Kidney glomerular epithelial cell (primary cell): ENCODE results near the gene DSCAML1.

Experiments used
- DNase-seq: peaks from one replicate; lab custom pipeline; 2025; lab: John Stamatoyannopoulos, UW

The DSCAML1 gene

DNA sequence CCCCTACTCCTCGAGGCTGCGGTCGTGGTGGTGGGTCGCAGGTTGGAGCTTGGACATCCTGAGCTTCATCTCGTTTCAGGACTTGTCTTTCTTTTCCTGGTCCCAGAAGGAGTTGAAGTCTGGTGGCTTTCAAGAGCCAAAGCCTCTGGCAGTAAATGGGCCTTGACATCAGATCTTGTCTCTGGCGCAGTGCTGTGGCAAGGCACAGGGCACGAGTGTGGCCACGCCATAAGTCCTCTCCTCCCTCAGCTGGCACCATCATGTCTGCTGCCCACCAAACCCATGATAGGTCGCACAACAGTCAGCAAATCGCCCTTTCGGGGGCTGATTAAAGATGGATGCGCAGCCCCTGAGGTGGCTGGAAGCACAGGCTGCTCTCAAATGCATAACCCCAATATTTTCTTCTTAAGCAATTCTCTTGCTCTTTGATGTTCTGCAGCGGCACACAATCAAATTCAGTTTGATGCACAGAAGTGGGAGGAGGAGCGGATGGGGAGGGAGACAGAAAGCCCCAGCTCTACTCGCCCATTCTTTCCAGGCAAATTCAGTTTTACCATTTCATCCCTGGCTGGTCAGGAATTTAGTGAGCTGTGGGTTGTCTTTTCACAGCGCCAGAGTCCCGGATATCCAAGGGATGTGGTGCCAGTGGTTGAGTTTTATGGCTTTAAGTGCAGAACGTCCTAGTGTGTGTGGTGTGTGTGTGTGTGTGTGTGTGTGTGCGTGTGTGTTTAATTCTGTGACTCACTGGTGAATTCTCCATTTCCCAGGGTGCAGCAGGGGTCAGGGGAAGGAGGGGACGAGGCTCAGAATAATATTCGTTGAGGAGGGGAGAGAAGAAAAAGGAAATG, 162.0 kb downstream of the DSCAML1 start:
- peak; percentile 73 for DNase-seq

- DNase-seq: no peak
These were observed 162.8 kb downstream of the DSCAML1 start for GRCh38 chr11:117633976-117634755.

- no peak for DNase-seq
These were observed 163.7 kb downstream of the DSCAML1 start for GRCh38 chr11:117633186-117633754.

GRCh38 chr11:117632306-117632705, 164.7 kb downstream of the DSCAML1 start:
- no peak for DNase-seq

- DNase-seq: no peak
These were observed 165.5 kb downstream of the DSCAML1 start for GRCh38 chr11:117631336-117632140.

DNA sequence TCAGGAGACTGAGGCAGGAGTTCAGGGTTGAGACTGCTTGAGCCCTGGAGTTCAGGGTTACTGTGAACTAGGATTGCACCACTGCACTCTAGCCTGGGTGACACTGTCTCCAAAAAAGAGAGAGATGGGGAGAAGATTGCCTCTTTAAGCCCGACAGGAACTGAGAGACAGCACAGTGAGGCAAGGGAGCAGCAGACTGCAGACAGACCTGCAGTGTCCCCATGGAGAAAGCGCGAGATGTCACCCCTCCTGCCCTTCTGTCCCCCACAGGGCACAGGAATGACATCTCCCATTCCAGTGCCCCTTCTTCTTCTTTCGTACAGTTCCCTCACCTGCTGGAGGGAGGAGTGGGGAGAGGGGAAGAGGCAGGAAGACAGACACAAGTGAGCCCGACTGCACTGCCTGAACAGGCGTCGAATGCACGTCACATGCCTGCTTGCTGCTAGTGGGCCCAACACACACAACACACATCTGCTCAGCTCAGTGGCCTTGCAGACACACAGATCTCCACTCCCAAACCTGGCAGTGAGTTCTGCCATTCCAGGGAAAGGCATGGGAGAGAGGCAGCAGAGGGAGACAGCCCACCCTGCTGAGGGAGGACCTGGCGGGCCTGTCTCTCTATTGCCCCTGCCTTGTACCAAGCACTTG, 167.0 kb downstream of the DSCAML1 start:
- DNase-seq: no peak

- DNase-seq: no peak
These were observed 167.9 kb downstream of the DSCAML1 start for GRCh38 chr11:117629146-117629545.

DNA sequence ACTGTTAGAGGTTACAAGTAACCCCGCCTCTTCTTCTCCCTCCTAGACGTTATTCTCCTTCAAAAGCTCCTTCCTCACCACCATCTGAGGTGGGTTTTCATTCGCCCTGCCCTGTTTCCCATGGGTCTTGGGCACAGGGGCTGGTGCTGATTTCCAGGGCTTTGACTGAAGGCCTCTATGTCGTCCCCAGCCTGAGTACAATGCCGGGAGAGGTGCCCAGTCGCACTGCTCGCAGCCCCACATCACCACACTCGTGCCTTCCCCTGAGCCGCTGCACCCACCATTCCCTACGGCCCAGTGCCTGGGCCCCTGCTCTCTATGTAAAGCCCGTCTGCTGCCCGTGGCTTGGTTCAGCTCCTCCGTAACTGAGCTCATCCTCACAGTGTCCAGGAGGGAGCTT, 169.8 kb downstream of the DSCAML1 start:
- DNase-seq: no peak

- no peak for DNase-seq
These were observed 170.4 kb downstream of the DSCAML1 start for GRCh38 chr11:117626576-117626975.

DNA sequence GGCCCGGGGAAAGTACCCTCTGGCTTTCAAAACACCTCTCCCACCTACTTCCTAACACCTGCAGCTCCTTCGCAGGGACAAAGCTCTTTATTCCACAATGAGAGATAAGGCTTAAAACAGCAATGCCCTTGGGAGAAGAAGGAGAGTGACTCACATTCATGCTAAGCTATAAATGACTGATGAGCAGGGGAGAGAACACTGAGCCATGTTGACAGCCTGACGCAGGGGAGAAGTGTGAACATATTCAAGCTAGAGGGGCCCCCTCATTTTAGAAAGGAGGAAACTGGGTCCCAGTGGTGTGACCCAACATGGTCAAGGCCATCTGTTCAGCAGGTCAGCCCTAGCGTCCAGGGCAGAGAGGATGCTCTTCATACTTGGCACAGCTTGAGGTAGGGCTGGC, 171.8 kb downstream of the DSCAML1 start:
- DNase-seq: peak; percentile 15

DNA sequence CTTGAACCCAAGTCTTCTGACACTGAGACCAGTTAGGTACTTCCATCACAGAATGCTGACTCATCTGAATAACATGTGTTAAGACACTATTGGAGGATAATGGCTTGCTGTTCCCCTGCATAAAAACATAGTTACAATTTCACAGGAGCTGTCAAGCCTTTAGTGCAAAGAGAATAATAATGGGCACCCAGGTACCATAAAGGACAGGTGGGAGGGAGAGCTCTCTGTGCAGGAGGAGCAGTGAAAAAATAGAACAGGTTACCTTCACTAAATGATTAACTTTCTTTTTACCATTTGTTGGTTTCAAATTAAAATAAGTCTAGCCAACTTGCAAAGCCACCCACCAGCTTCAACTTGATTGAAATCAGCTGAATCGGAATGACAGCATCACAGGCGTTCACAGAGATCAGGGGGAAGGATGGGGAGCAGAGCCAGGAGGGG, 173.2 kb downstream of the DSCAML1 start:
- peak; percentile 1 for DNase-seq

DNA sequence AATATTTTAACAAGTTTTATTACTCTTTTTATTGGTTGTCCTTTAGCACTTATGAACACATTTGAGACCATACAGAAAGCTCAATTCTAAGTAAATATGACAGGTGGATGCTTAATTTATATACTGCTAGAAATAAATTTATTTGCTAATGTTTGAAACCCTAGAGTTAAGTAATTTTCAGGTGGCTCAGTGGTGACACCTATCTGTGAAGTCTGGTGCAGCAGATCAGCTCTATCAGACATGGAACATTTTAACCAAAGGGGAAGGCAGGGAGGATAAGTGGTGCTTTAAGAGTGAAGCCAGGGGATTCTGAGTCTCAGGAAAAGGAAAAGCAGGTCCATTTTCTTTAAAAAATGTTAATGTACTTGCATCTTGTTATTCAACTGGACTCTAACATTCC, 175.8 kb downstream of the DSCAML1 start:
- peak; percentile 13 for DNase-seq

- DNase-seq: no peak
These were observed 176.4 kb downstream of the DSCAML1 start for GRCh38 chr11:117620659-117621058.

GRCh38 chr11:117620086-117620485, 176.9 kb downstream of the DSCAML1 start:
- DNase-seq: no peak

GRCh38 chr11:117619661-117620060, 177.4 kb downstream of the DSCAML1 start:
- no peak for DNase-seq

- DNase-seq: no peak
These were observed 178.0 kb downstream of the DSCAML1 start for GRCh38 chr11:117618982-117619355.

DNA sequence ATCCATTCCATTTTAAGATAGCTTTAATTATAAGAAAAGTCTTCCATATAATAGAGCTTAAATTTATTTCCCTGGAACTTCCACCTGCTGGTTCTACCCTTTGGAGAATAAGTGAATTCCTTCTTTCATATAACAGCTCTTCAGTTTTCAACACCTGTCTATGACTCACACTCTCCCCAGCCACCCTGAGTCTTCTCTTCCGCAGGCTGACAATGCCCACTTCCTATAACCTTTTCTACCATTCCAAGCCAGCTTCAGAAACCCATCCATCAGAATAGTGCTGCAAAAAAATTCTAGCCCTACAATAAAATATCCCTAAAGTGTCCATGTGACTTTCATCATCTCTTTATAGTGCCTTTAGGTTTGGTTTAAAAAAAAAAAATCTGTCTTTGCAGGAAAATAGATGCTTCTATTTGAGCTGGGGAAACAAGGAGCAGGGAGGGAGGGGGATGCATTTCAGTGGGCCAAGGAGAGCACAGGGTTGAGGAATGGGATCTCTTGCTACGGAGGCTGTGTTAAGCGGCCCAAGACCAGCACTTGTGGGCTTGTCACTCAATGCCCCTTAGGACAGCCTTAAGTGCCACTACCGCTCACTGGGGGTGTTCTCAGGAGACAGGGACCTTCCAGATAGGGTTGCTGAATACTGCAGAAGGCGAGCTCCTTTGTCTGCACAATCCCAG, 178.6 kb downstream of the DSCAML1 start:
- no peak for DNase-seq

- DNase-seq: no peak
These were observed 180.0 kb downstream of the DSCAML1 start for GRCh38 chr11:117616979-117617378.

GRCh38 chr11:117614728-117615127, 182.3 kb downstream of the DSCAML1 start:
- no peak for DNase-seq

- DNase-seq: no peak
These were observed 183.5 kb downstream of the DSCAML1 start for GRCh38 chr11:117613521-117613920.

GRCh38 chr11:117612177-117612576, 184.8 kb downstream of the DSCAML1 start:
- no peak for DNase-seq
